KMS-11 (cell line): ENCODE measurements around the gene CSRP1.

Experiments used
- H2AFZ ChIP-seq: fragments of 200-600 bp; sonication (generic); 2 replicates; pipeline ENCODE4 v1.6.1; 2016; ENCODE audit warnings: antibody characterized with exemption, mixed run types, low read depth
- H3K27ac ChIP-seq: fragments of 200-600 bp; sonication (generic); 2 replicates; pipeline ENCODE4 v1.6.1; 2016; ENCODE audit warnings: mild to moderate bottlenecking, mixed run types
- H3K27me3 ChIP-seq: fragments of 200-600 bp; sonication (generic); 2 replicates; pipeline ENCODE4 v1.6.1; 2017; ENCODE audit warnings: mild to moderate bottlenecking, low read depth, mixed run types, moderate library complexity; ENCODE audit not compliant: insufficient read depth
- H3K36me3 ChIP-seq: fragments of 200-600 bp; sonication (generic); 2 replicates; pipeline ENCODE4 v1.6.1; 2017; ENCODE audit warnings: mild to moderate bottlenecking, mixed run types; ENCODE audit not compliant: insufficient read depth
- H3K4me1 ChIP-seq: fragments of 200-600 bp; sonication (generic); 2 replicates; pipeline ENCODE4 v1.6.1; 2016; ENCODE audit warnings: mild to moderate bottlenecking, low read depth, mixed run types; ENCODE audit not compliant: poor library complexity, severe bottlenecking
- H3K4me2 ChIP-seq: fragments of 200-600 bp; sonication (generic); 2 replicates; pipeline ENCODE4 v1.7.0; 2016; ENCODE audit warnings: mild to moderate bottlenecking, mixed run types
- H3K4me3 ChIP-seq: fragments of 200-600 bp; sonication (generic); IDR thresholded peaks from 2 replicates; pipeline ENCODE4 v1.6.1; 2017; ENCODE audit warnings: low read depth, low read length, mixed read lengths; ENCODE audit not compliant: insufficient read depth
- H3K79me2 ChIP-seq: fragments of 200-600 bp; sonication (generic); 2 replicates; pipeline ENCODE4 v1.6.1; 2016; ENCODE audit warnings: low read depth, mixed run types; ENCODE audit not compliant: insufficient read depth
- H3K9ac ChIP-seq: fragments of 200-600 bp; sonication (generic); 2 replicates; pipeline ENCODE4 v1.6.1; 2016; ENCODE audit warnings: mild to moderate bottlenecking, mixed run types
- H4K20me1 ChIP-seq: fragments of 200-600 bp; sonication (generic); 2 replicates; pipeline ENCODE4 v1.6.1; 2016; ENCODE audit warnings: mild to moderate bottlenecking, mixed run types; ENCODE audit not compliant: insufficient read depth
- CTCF ChIP-seq: fragments of 200-600 bp; sonication (generic); conservative IDR thresholded peaks from 2 replicates; pipeline ENCODE4 v1.6.1; 2017; ENCODE audit warnings: low read depth, mild to moderate bottlenecking, antibody characterized with exemption, low read length, moderate library complexity, mixed read lengths

The CSRP1 gene

GRCh38 chr1:201461645-201462441 is 45.1 kb downstream of the CSRP1 start:
- H2AFZ ChIP-seq = no peak overlapping the region
- H3K4me1 ChIP-seq = peaks cover 6% of the 10 kb centered on the region

GRCh38 chr1:201460814-201461644 is 45.9 kb downstream of the CSRP1 start:
- H3K9ac ChIP-seq = no peak overlapping the region
- no peaks in the 10 kb centered on the region for H3K27me3 ChIP-seq
- H3K4me1 ChIP-seq = peaks cover 12% of the 10 kb centered on the region
- no peak overlapping the region for H3K27ac ChIP-seq
- H3K4me2 ChIP-seq = no peak overlapping the region
- no peak for TF ChIP-seq CTCF
- H2AFZ ChIP-seq = no peak overlapping the region
- no peaks in the 10 kb centered on the region for H3K36me3 ChIP-seq
- H4K20me1 ChIP-seq = no peaks in the 10 kb centered on the region
- no peak overlapping the region for H3K4me3 ChIP-seq
- no peaks in the 10 kb centered on the region for H3K79me2 ChIP-seq

More at GRCh38 chr1:201461645-201462441, 45.1 kb downstream of the CSRP1 start:
- TF ChIP-seq CTCF = no peak
- Histone ChIP-seq H3K79me2 (no peaks in the 10 kb centered on the region), H3K4me2 (no peak overlapping the region), H4K20me1 (no peaks in the 10 kb centered on the region), H3K9ac (no peak overlapping the region), H3K27me3 (no peaks in the 10 kb centered on the region), H3K36me3 (no peaks in the 10 kb centered on the region), H3K27ac (no peak overlapping the region), H3K4me3 (no peak overlapping the region)

- no peaks in the 10 kb centered on the region for H3K79me2 ChIP-seq
These were observed 47.1 kb downstream of the CSRP1 start for GRCh38 chr1:201459775-201460174.

GRCh38 chr1:201459052-201459451 is 47.9 kb downstream of the CSRP1 start:
- Histone ChIP-seq H3K27ac (no peak overlapping the region), H4K20me1 (no peaks in the 10 kb centered on the region), H3K9ac (no peak overlapping the region), H3K4me2 (no peak overlapping the region), H3K4me1 (peaks cover 17% of the 10 kb centered on the region), H3K27me3 (no peaks in the 10 kb centered on the region), H2AFZ (no peak overlapping the region), H3K4me3 (no peak overlapping the region), H3K79me2 (no peaks in the 10 kb centered on the region), H3K36me3 (no peaks in the 10 kb centered on the region)
- TF ChIP-seq CTCF = no peak

More at GRCh38 chr1:201459775-201460174, 47.1 kb downstream of the CSRP1 start:
- no peaks in the 10 kb centered on the region for H3K27me3 ChIP-seq
- H3K4me2 ChIP-seq = no peak overlapping the region
- H3K27ac ChIP-seq = no peak overlapping the region
- H3K4me3 ChIP-seq = no peak overlapping the region
- no peaks in the 10 kb centered on the region for H4K20me1 ChIP-seq
- no peak overlapping the region for H2AFZ ChIP-seq
- H3K9ac ChIP-seq = no peak overlapping the region
- no peak for TF ChIP-seq CTCF
- no peaks in the 10 kb centered on the region for H3K36me3 ChIP-seq
- peaks cover 12% of the 10 kb centered on the region for H3K4me1 ChIP-seq
